Middle frontal gyrus (tissue), 1 donor: ENCODE data around the gene CEMIP.

Source experiments
- DNase-seq: peaks from one replicate; pipeline ENCODE4 v3.0.0-alpha.2; 2015; ENCODE audit warnings: low spot score; ENCODE audit errors: extremely low spot score

CEMIP gene

GRCh38 chr15:80785811-80786354 lies 6.7 kb downstream of the CEMIP start:
- DNase-seq, result no peak

- DNase-seq, result no peak
Measured at GRCh38 chr15:80787316-80787715, 8.1 kb downstream of the CEMIP start.

- no peak for DNase-seq
Measured at GRCh38 chr15:80788536-80788935, 9.4 kb downstream of the CEMIP start.

- no peak for DNase-seq
Measured at GRCh38 chr15:80789296-80789695, 10.1 kb downstream of the CEMIP start.

GRCh38 chr15:80789796-80790195 lies 10.6 kb downstream of the CEMIP start:
- no peak for DNase-seq

- DNase-seq, result no peak
Measured at GRCh38 chr15:80790236-80790635, 11.1 kb downstream of the CEMIP start.

GRCh38 chr15:80791004-80791403 lies 11.8 kb downstream of the CEMIP start:
- DNase-seq, result no peak

GRCh38 chr15:80796407-80796806 lies 17.2 kb downstream of the CEMIP start:
- DNase-seq, result no peak

- no peak for DNase-seq
Measured at GRCh38 chr15:80798911-80799310, 19.7 kb downstream of the CEMIP start.

GRCh38 chr15:80800067-80800466 lies 20.9 kb downstream of the CEMIP start:
- DNase-seq, result no peak

- no peak for DNase-seq
Measured at GRCh38 chr15:80801891-80802680, 22.9 kb downstream of the CEMIP start.

- DNase-seq, result no peak
Measured at GRCh38 chr15:80803580-80804525, 24.7 kb downstream of the CEMIP start.

GRCh38 chr15:80804970-80805495 lies 25.9 kb downstream of the CEMIP start:
- no peak for DNase-seq

- DNase-seq, result no peak
Measured at GRCh38 chr15:80811781-80812315, 32.7 kb downstream of the CEMIP start.

- no peak for DNase-seq
Measured at GRCh38 chr15:80815106-80815505, 35.9 kb downstream of the CEMIP start.

GRCh38 chr15:80816049-80816653 lies 37.0 kb downstream of the CEMIP start:
- DNase-seq, result no peak

GRCh38 chr15:80816936-80817335 lies 37.8 kb downstream of the CEMIP start:
- DNase-seq, result no peak

GRCh38 chr15:80817901-80818300 lies 38.7 kb downstream of the CEMIP start:
- DNase-seq, result no peak

- peak; percentile 54 for DNase-seq
Measured at GRCh38 chr15:80819001-80819400, 39.8 kb downstream of the CEMIP start.

GRCh38 chr15:80820092-80820491 lies 40.9 kb downstream of the CEMIP start:
- no peak for DNase-seq

GRCh38 chr15:80822256-80822655 lies 43.1 kb downstream of the CEMIP start:
- DNase-seq, result no peak
